IPS-NIHi7 (cell line): ENCODE data around the gene KRTAP8-1.

ENCODE experiments used
- DNase-seq: peaks from one replicate; pipeline ENCODE4 v3.0.0; 2012; ENCODE audit warnings: mixed read lengths; ENCODE audit errors: extremely low spot score

KRTAP8-1 gene

GRCh38 chr21:30813174-30813573 lies at the start of gene KRTAP8-1:
KRTAP8-1 (minus strand) TSS chr21:30813274; CDS start chr21:30813220, 54 bp downstream.
- peak; percentile 13 for DNase-seq

GRCh38 chr21:30847627-30848500 lies 34.8 kb upstream of the KRTAP8-1 start:
- no peak for DNase-seq

GRCh38 chr21:30842990-30843389 lies 29.9 kb upstream of the KRTAP8-1 start:
- no peak for DNase-seq

GRCh38 chr21:30839304-30839703 lies 26.2 kb upstream of the KRTAP8-1 start:
- DNase-seq: peak; percentile 82

GRCh38 chr21:30838536-30838935 lies 25.5 kb upstream of the KRTAP8-1 start:
- no peak for DNase-seq

- DNase-seq: peak; percentile 53
These were observed 18.2 kb upstream of the KRTAP8-1 start for GRCh38 chr21:30831194-30831765.

- DNase-seq: no peak
These were observed 16.6 kb upstream of the KRTAP8-1 start, which contains the start of gene KRTAP7-1 for GRCh38 chr21:30829659-30830058. KRTAP7-1 (minus strand) TSS chr21:30829759; CDS start chr21:30829698, 61 bp downstream.

- DNase-seq: no peak
These were observed 6.0 kb upstream of the KRTAP8-1 start for GRCh38 chr21:30818837-30819610.

- no peak for DNase-seq
These were observed 12.5 kb downstream of the KRTAP8-1 start for GRCh38 chr21:30800605-30801004.

GRCh38 chr21:30793581-30794314 lies 19.3 kb downstream of the KRTAP8-1 start:
- DNase-seq: no peak

GRCh38 chr21:30779249-30779648 lies 33.8 kb downstream of the KRTAP8-1 start:
- DNase-seq: no peak

- DNase-seq: no peak
These were observed 43.2 kb downstream of the KRTAP8-1 start for GRCh38 chr21:30769724-30770431.
